PC-3 (cell line): Measurements from ENCODE around the gene MTHFS. TPM values are rescaled to one million over a fixed set of nuclear protein-coding genes. Genes with fewer than 3 reads are reported as not detected.

Experiments
- ATAC-seq: fragments of 200-7000 bp; cut with Tn5 transposase; 2 replicates; pipeline ENCODE4 v1.9.1; 2020; ENCODE audit warnings: mild to moderate bottlenecking, moderate library complexity
- BruUV-seq: library from RNA; stranded (reverse); fragments of 400-500 nt; replicated peaks from 2 replicates; lab custom pipeline; 2021; lab: Mats Ljungman, UMichigan
- CTCF ChIA-PET: fragments of 300-600 bp; sonication (Branson Sonifier 250); formaldehyde crosslinking; loops from one replicate; lab custom pipeline; 2022; ENCODE audit warnings: antibody characterized with exemption; lab: Charles Lee
- POLR2A ChIA-PET: fragments of 300-600 bp; sonication (Branson Sonifier 250); formaldehyde crosslinking; loops from one replicate; lab custom pipeline; 2022; ENCODE audit warnings: antibody characterized with exemption; ENCODE audit not compliant: unreplicated experiment; lab: Charles Lee
- DNase-seq: peaks from one replicate; pipeline ENCODE4 v3.0.0-alpha.2; 2015
- H2AFZ ChIP-seq: fragments of 300-600 bp; sonication (generic); 2 replicates; pipeline ENCODE4 v1.6.0; 2016; ENCODE audit warnings: antibody characterized with exemption, low read length
- H3F3A ChIP-seq: fragments of 300-600 bp; sonication (generic); one replicate; pipeline ENCODE4 v1.6.0; 2017; ENCODE audit warnings: antibody characterized with exemption, low read length, control low read depth, mild to moderate bottlenecking; ENCODE audit not compliant: unreplicated experiment
- H3K27ac ChIP-seq: fragments of 300-600 bp; sonication (generic); 2 replicates; pipeline ENCODE4 v1.5.1; 2016; ENCODE audit warnings: mild to moderate bottlenecking, low read length
- H3K27me3 ChIP-seq: fragments of 300-600 bp; sonication (generic); 2 replicates; pipeline ENCODE4 v1.6.1; 2016; ENCODE audit warnings: low read length, mixed read lengths
- H3K36me3 ChIP-seq: fragments of 300-600 bp; sonication (generic); 2 replicates; pipeline ENCODE4 v1.6.1; 2016; ENCODE audit warnings: low read depth, mixed run types, low read length, mixed read lengths
- H3K4me1 ChIP-seq: fragments of 300-600 bp; sonication (generic); 2 replicates; pipeline ENCODE4 v1.5.1; 2016; ENCODE audit warnings: low read length; ENCODE audit not compliant: insufficient read depth
- H3K4me2 ChIP-seq: fragments of 300-600 bp; sonication (generic); 2 replicates; pipeline ENCODE4 v1.6.0; 2016; ENCODE audit warnings: low read length
- H3K4me3 ChIP-seq: fragments of 300-600 bp; sonication (generic); 2 replicates; pipeline ENCODE4 v1.5.1; 2016; ENCODE audit warnings: mild to moderate bottlenecking, low read length, mixed read lengths
- H3K79me2 ChIP-seq: fragments of 300-600 bp; sonication (generic); 2 replicates; pipeline ENCODE4 v1.6.1; 2017; ENCODE audit warnings: low read length, mixed read lengths
- H3K9ac ChIP-seq: fragments of 300-600 bp; sonication (generic); 2 replicates; pipeline ENCODE4 v1.6.0; 2016; ENCODE audit warnings: mild to moderate bottlenecking, low read length
- H3K9me2 ChIP-seq: fragments of 300-600 bp; sonication (generic); replicated peaks from 2 replicates; pipeline ENCODE4 v1.6.1; 2016; ENCODE audit warnings: mixed run types, low read length, mixed read lengths
- H3K9me3 ChIP-seq: fragments of 300-600 bp; sonication (generic); 2 replicates; pipeline ENCODE4 v1.6.1; 2016; ENCODE audit warnings: low read length, mixed read lengths
- H4K20me1 ChIP-seq: fragments of 300-600 bp; sonication (generic); 2 replicates; pipeline ENCODE4 v1.6.1; 2016; ENCODE audit warnings: low read length, mixed read lengths
- EZH2 ChIP-seq: fragments of 300-600 bp; sonication (generic); IDR thresholded peaks from one replicate; pipeline ENCODE4 v1.6.1; 2017; ENCODE audit warnings: antibody characterized with exemption, mild to moderate bottlenecking, low read length; ENCODE audit not compliant: unreplicated experiment
- EZH2phosphoT487 ChIP-seq: fragments of 300-600 bp; sonication (generic); IDR thresholded peaks from 2 replicates; pipeline ENCODE4 v1.6.1; 2018; ENCODE audit warnings: mild to moderate bottlenecking, antibody characterized with exemption, low read length, borderline replicate concordance
- intact Hi-C: fragments of 100-400 bp; cut with micrococcal nuclease; formaldehyde crosslinking; loops from 2 replicates; pipeline ENCODE4 v1.9.0; 2023
- total RNA-seq: library from RNA; depleted of rRNA; stranded (reverse); fragments of >200 nt; gene quantifications from 2 replicates; pipeline ENCODE4 v1.2.3, GENCODE V29; 2014
- TF ChIP-seq, protein P1 (sequence below): fragments of 300-600 bp; sonication (generic); conservative IDR thresholded peaks from 2 replicates; pipeline ENCODE4 v1.5.1; 2017; ENCODE audit warnings: antibody characterized with exemption, low read depth, mild to moderate bottlenecking, low read length

The MTHFS gene
- total RNA-seq, 1 experiment from 2014 or later: 28.8 TPM

DNA sequence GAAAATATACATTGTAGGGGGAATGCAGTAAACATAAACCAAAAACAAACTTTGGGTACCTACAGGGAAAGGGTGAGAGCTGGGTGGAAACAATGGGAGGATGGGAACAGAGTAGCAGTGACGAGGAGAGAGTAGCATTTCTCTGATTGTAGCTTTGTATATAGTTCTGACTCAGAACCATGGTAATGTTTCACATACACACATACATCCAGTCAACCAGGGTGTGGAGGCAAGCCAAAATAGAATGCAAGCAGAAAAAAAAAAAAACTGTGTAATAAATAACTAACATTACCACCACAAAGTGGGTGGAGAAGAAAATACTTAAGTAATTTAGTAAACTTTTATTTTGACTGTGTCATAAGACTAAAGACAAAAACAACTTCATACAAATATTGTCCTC is 47.0 kb upstream of the MTHFS start:
- H3K9ac ChIP-seq: no peak overlapping the region

DNA sequence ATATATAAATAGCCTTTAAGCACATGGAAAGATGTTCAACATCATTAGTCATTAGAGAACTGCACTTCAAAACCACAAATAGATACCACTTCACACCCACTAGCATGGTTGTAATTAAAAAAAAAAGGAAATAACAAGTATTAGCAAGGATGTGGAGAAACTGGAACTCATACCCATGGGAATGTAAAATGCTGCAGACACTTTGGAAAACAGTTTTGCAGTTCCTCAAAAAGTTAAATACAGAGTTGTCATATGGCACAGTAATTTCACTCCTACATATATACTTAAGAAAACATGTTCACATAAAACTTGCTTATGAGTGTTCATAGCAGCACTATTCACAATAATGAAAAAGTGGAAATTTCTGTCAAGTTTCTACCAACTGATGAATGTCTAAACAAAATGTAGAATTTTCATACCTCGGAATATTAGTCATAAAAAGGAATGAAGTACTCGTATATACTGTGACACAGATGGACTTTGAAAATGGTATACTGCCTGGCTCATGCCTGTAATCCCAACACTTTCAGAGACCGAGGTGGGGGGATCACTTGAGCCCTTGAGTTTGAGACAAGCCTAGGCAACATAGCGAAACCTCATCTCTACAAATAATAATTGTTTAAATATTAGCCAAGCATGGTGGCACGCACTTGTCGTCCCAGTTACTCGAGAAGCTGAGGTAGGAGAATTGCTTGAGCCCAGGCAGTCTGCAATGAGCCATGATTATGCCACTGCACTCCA is 46.1 kb upstream of the MTHFS start:
- Histone ChIP-seq H3F3A (no peaks in the 10 kb centered on the region), H3K36me3 (no peaks in the 10 kb centered on the region), H3K79me2 (no peaks in the 10 kb centered on the region), H4K20me1 (no peaks in the 10 kb centered on the region), H3K9me2 (no peaks in the 10 kb centered on the region), H3K4me3 (no peak overlapping the region), H3K9ac (no peak overlapping the region), H3K27ac (no peak overlapping the region), H3K9me3 (no peaks in the 10 kb centered on the region), H3K27me3 (no peaks in the 10 kb centered on the region), H3K4me1 (peaks cover 6% of the 10 kb centered on the region; the same call in 1 of the 2 replicates), H3K4me2 (no peak overlapping the region), H2AFZ (no peak overlapping the region)
- CTCF ChIA-PET: no interaction called here
- ATAC-seq: no peak
- no TSS peak for BruUV-seq
- intact Hi-C loops: no loop called here
- DNase-seq: peak; percentile 21
- TF ChIP-seq, protein P1, sequence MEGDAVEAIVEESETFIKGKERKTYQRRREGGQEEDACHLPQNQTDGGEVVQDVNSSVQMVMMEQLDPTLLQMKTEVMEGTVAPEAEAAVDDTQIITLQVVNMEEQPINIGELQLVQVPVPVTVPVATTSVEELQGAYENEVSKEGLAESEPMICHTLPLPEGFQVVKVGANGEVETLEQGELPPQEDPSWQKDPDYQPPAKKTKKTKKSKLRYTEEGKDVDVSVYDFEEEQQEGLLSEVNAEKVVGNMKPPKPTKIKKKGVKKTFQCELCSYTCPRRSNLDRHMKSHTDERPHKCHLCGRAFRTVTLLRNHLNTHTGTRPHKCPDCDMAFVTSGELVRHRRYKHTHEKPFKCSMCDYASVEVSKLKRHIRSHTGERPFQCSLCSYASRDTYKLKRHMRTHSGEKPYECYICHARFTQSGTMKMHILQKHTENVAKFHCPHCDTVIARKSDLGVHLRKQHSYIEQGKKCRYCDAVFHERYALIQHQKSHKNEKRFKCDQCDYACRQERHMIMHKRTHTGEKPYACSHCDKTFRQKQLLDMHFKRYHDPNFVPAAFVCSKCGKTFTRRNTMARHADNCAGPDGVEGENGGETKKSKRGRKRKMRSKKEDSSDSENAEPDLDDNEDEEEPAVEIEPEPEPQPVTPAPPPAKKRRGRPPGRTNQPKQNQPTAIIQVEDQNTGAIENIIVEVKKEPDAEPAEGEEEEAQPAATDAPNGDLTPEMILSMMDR: no peak
- no peak for TF ChIP-seq EZH2
- no peak for TF ChIP-seq EZH2phosphoT487
- POLR2A ChIA-PET: no interaction called here

More for the DNA sequence above, 47.0 kb upstream of the MTHFS start:
- ChIA-PET CTCF (no interaction called here), POLR2A (no interaction called here)
- no TSS peak for BruUV-seq
- no peak overlapping the region for H2AFZ ChIP-seq
- H3K27ac ChIP-seq: no peak overlapping the region
- peaks cover 6% of the 10 kb centered on the region; the same call in 1 of the 2 replicates for H3K4me1 ChIP-seq
- H3K4me2 ChIP-seq: no peak overlapping the region
- H3K79me2 ChIP-seq: no peaks in the 10 kb centered on the region
- intact Hi-C loops: no loop called here
- H4K20me1 ChIP-seq: no peaks in the 10 kb centered on the region
- ATAC-seq: no peak
- no peaks in the 10 kb centered on the region for H3K27me3 ChIP-seq
- H3K36me3 ChIP-seq: no peaks in the 10 kb centered on the region
- no peak for TF ChIP-seq EZH2
- no peak for TF ChIP-seq EZH2phosphoT487
- TF ChIP-seq, protein P1: no peak
- H3F3A ChIP-seq: no peaks in the 10 kb centered on the region
- DNase-seq: no peak
- no peak overlapping the region for H3K4me3 ChIP-seq
- H3K9me3 ChIP-seq: no peaks in the 10 kb centered on the region
- H3K9me2 ChIP-seq: no peaks in the 10 kb centered on the region

GRCh38 chr15:79939399-79939798 is 42.6 kb upstream of the MTHFS start:
- H4K20me1 ChIP-seq: no peaks in the 10 kb centered on the region
- H3K79me2 ChIP-seq: no peaks in the 10 kb centered on the region
- H3K9me3 ChIP-seq: no peaks in the 10 kb centered on the region
- H3K9ac ChIP-seq: no peak overlapping the region
- intact Hi-C loops: no loop called here
- H3K27me3 ChIP-seq: no peaks in the 10 kb centered on the region
- TF ChIP-seq, protein P1: no peak
- no peak for TF ChIP-seq EZH2phosphoT487
- TF ChIP-seq EZH2: no peak
- ATAC-seq (no peak), DNase-seq (no peak)
- no TSS peak for BruUV-seq
- peaks cover 6% of the 10 kb centered on the region; the same call in 1 of the 2 replicates for H3K4me1 ChIP-seq
- H3K36me3 ChIP-seq: no peaks in the 10 kb centered on the region
- ChIA-PET POLR2A (no interaction called here), CTCF (no interaction called here)
- no peaks in the 10 kb centered on the region for H3K9me2 ChIP-seq
- H3F3A ChIP-seq: no peaks in the 10 kb centered on the region
- H2AFZ ChIP-seq: no peak overlapping the region
- H3K4me3 ChIP-seq: no peak overlapping the region
- H3K4me2 ChIP-seq: no peak overlapping the region
- H3K27ac ChIP-seq: no peak overlapping the region
